ENCODE measurements around the gene PTPN4. TPM values are rescaled to one million over a fixed set of nuclear protein-coding genes. Genes with fewer than 3 reads are reported as not detected.

PTPN4 gene
- total RNA-seq, 1 donor from 2014 or later = 37.4 TPM

GRCh38 chr2:119721043-119721442 is 38.7 kb upstream of the PTPN4 start:
- no peak for DNase-seq (ENCODE audit: extremely low spot score, unreplicated experiment)
- TF ChIP-seq, protein P1, sequence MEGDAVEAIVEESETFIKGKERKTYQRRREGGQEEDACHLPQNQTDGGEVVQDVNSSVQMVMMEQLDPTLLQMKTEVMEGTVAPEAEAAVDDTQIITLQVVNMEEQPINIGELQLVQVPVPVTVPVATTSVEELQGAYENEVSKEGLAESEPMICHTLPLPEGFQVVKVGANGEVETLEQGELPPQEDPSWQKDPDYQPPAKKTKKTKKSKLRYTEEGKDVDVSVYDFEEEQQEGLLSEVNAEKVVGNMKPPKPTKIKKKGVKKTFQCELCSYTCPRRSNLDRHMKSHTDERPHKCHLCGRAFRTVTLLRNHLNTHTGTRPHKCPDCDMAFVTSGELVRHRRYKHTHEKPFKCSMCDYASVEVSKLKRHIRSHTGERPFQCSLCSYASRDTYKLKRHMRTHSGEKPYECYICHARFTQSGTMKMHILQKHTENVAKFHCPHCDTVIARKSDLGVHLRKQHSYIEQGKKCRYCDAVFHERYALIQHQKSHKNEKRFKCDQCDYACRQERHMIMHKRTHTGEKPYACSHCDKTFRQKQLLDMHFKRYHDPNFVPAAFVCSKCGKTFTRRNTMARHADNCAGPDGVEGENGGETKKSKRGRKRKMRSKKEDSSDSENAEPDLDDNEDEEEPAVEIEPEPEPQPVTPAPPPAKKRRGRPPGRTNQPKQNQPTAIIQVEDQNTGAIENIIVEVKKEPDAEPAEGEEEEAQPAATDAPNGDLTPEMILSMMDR (conservative IDR thresholded peaks at IDR 0.05) = no peak
- Mint-ChIP-seq H3K4me1 (ENCODE audit: unreplicated experiment) (peaks cover 14% of the 10 kb centered on the region), H3K27me3 (peaks cover 4% of the 10 kb centered on the region), H3K4me3 (no peak overlapping the region), H3K9me3 (peaks cover 4% of the 10 kb centered on the region), H3K27ac (no peak overlapping the region), H3K36me3 (no peaks in the 10 kb centered on the region)

- Mint-ChIP-seq H3K27ac (no peak overlapping the region), H3K36me3 (no peaks in the 10 kb centered on the region), H3K4me3 (no peak overlapping the region), H3K4me1 (ENCODE audit: unreplicated experiment) (peaks cover 14% of the 10 kb centered on the region), H3K27me3 (no peaks in the 10 kb centered on the region), H3K9me3 (peaks cover 4% of the 10 kb centered on the region)
- TF ChIP-seq, protein P1 (conservative IDR thresholded peaks at IDR 0.05) = no peak
- DNase-seq (ENCODE audit: extremely low spot score, unreplicated experiment) = no peak
These were observed 38.3 kb upstream of the PTPN4 start for GRCh38 chr2:119721462-119721861.

DNA sequence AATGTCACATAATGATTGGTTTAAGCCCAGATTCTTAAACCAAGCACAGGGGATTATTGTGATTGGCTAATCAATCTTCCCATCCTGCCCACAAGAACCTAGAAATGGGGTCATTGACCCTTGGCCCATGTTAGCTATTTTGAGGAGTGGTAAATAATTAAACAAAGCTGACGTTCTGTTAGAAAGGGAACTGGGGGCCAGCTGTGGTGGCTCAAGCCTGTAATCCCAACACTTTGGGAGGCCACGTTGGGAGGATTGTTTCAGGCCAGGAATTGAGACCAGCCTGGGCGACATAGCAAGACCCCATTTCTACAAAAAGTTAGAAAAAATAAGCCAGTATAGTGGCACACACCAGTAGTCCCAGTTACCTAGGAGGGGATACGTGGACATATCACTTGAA is 37.8 kb upstream of the PTPN4 start:
- TF ChIP-seq, protein P1 (conservative IDR thresholded peaks at IDR 0.05) = no peak
- H3K36me3 Mint-ChIP-seq = no peaks in the 10 kb centered on the region
- no peak for DNase-seq (ENCODE audit: extremely low spot score, unreplicated experiment)
- H3K27ac Mint-ChIP-seq = no peak overlapping the region
- H3K27me3 Mint-ChIP-seq = no peaks in the 10 kb centered on the region
- peaks cover 4% of the 10 kb centered on the region for H3K9me3 Mint-ChIP-seq
- H3K4me1 Mint-ChIP-seq (ENCODE audit: unreplicated experiment) = peaks cover 11% of the 10 kb centered on the region
- H3K4me3 Mint-ChIP-seq = no peak overlapping the region

DNA sequence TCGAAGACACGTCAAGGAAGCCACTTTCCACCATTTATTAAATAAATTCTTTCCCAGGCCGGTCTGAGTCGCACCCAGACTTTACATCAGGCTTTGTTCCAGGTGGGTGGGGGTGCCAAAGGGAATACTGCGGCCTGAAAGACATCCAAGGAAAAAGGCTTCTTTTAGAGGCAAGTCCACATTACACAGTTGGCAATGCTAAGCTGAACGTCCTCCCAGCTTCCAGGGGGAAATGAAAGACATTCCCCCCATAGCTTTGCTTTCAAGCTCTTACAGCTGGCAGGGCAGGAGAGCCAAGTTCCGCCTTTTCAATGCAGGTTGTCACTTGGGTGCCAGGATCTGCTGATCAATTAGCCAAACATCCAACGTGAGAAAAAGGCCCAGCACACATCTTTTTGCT is 36.5 kb upstream of the PTPN4 start:
- peaks cover 10% of the 10 kb centered on the region for H3K4me1 Mint-ChIP-seq (ENCODE audit: unreplicated experiment)
- no peak for DNase-seq (ENCODE audit: extremely low spot score, unreplicated experiment)
- no peaks in the 10 kb centered on the region for H3K36me3 Mint-ChIP-seq
- TF ChIP-seq, protein P1 (conservative IDR thresholded peaks at IDR 0.05) = no peak
- no peaks in the 10 kb centered on the region for H3K27me3 Mint-ChIP-seq
- no peak overlapping the region for H3K27ac Mint-ChIP-seq
- no peak overlapping the region for H3K4me3 Mint-ChIP-seq
- H3K9me3 Mint-ChIP-seq = peaks cover 4% of the 10 kb centered on the region

GRCh38 chr2:119723784-119724467 is 35.8 kb upstream of the PTPN4 start:
- Mint-ChIP-seq H3K4me3 (no peak overlapping the region), H3K36me3 (no peaks in the 10 kb centered on the region), H3K27ac (no peak overlapping the region), H3K27me3 (no peaks in the 10 kb centered on the region), H3K9me3 (peaks cover 4% of the 10 kb centered on the region), H3K4me1 (ENCODE audit: unreplicated experiment) (peaks cover 6% of the 10 kb centered on the region)
- no peak for DNase-seq (ENCODE audit: extremely low spot score, unreplicated experiment)
- TF ChIP-seq, protein P1 (conservative IDR thresholded peaks at IDR 0.05) = no peak
